HL-60 (cell line): Measurements from ENCODE around the gene RHBG.

Experiments
- DNase-seq, 2 experiments: peaks; one replicate each; pipeline ENCODE4 v3.0.0-alpha.2; 2010 to 2020; ENCODE audit warnings: low read depth in 1 of 2, low spot score in 1 of 2
- H3K27ac ChIP-seq: fragments of 250-450 bp; sonication (Bioruptor Pico); replicated peaks from 2 replicates; pipeline ENCODE4 v1.5.1; 2020; ENCODE audit warnings: mild to moderate bottlenecking, moderate library complexity
- H3K27me3 ChIP-seq: fragments of 250-450 bp; sonication (Bioruptor Pico); 2 replicates; pipeline ENCODE4 v1.5.1; 2021; ENCODE audit warnings: mild to moderate bottlenecking, moderate library complexity; ENCODE audit not compliant: insufficient read depth, poor library complexity, severe bottlenecking
- H3K4me3 ChIP-seq: replicated peaks from 2 replicates; pipeline ENCODE4 v1.5.1; 2011; ENCODE audit warnings: mild to moderate bottlenecking, control low read depth, low read length; ENCODE audit not compliant: insufficient read depth
- CTCF ChIP-seq: IDR thresholded peaks from one replicate; pipeline ENCODE4 v1.5.1; 2011; ENCODE audit warnings: low read length, control low read depth, inconsistent platforms; ENCODE audit not compliant: insufficient read depth
- GABPA ChIP-seq: IDR thresholded peaks from 2 replicates; pipeline ENCODE4 v1.6.1; 2012; ENCODE audit warnings: low read depth
- POLR2AphosphoS5 ChIP-seq: IDR thresholded peaks from 2 replicates; pipeline ENCODE4 v1.6.1; 2012; ENCODE audit warnings: low read depth
- REST ChIP-seq: IDR thresholded peaks from 2 replicates; pipeline ENCODE4 v1.6.1; 2012; ENCODE audit warnings: low read depth; ENCODE audit not compliant: insufficient replicate concordance
- SPI1 ChIP-seq: IDR thresholded peaks from 2 replicates; pipeline ENCODE4 v1.6.1; 2012; ENCODE audit warnings: low read depth, mild to moderate bottlenecking, borderline replicate concordance

Gene RHBG

GRCh38 chr1:156414461-156415064 lies 45.6 kb downstream of the RHBG start:
- Histone ChIP-seq H3K27ac (no peak overlapping the region), H3K4me3 (no peak overlapping the region), H3K27me3 (peaks cover 36% of the 10 kb centered on the region)
- TF ChIP-seq POLR2AphosphoS5: no peak
- TF ChIP-seq SPI1: no peak
- peak; percentile 100 for TF ChIP-seq REST
- DNase-seq: no peak

GRCh38 chr1:156416993-156417392 lies 48.0 kb downstream of the RHBG start:
- no peak for DNase-seq
- Histone ChIP-seq H3K27me3 (peaks cover 56% of the 10 kb centered on the region), H3K4me3 (no peak overlapping the region), H3K27ac (no peak overlapping the region)
- no peak for TF ChIP-seq REST
- TF ChIP-seq CTCF: no peak
- no peak for TF ChIP-seq GABPA
- TF ChIP-seq POLR2AphosphoS5: no peak
- TF ChIP-seq SPI1: no peak

GRCh38 chr1:156417401-156418020 lies 48.5 kb downstream of the RHBG start:
- DNase-seq: no peak
- Histone ChIP-seq H3K4me3 (no peak overlapping the region), H3K27me3 (peaks cover 60% of the 10 kb centered on the region), H3K27ac (no peak overlapping the region)
- TF ChIP-seq CTCF: no peak
- no peak for TF ChIP-seq GABPA
- TF ChIP-seq POLR2AphosphoS5: no peak
- no peak for TF ChIP-seq SPI1
- TF ChIP-seq REST: no peak
